Gastrocnemius medialis (tissue), 4 donors: ENCODE measurements around the gene MYCBP2.

Experiments
- CTCF ChIP-seq, 5 experiments: fragments of 450-650 bp in 3 of 5; fragments of 200-600 bp in 2 of 5; sonication (generic) in 2 of 5; IDR thresholded peaks in 4 of 5; conservative IDR thresholded peaks in 1 of 5; 1 replicate in 4 of 5; 2 replicates in 1 of 5; pipeline ENCODE4 v1.5.1; 2016 to 2019; ENCODE audit warnings: antibody characterized with exemption in 5 of 5, mild to moderate bottlenecking in 3 of 5, moderate library complexity in 3 of 5
- POLR2A ChIP-seq, 2 donors: fragments of 450-650 bp; IDR thresholded peaks; one replicate each; pipeline ENCODE4 v1.6.1; 2017; ENCODE audit warnings: antibody characterized with exemption in 2 of 2, mild to moderate bottlenecking in 2 of 2, moderate library complexity in 2 of 2

GRCh38 chr13:77094773-77095172 lies 232.1 kb downstream of the MYCBP2 start:
- no peak for TF ChIP-seq CTCF (IDR thresholded peaks at IDR 0.05 in 4 of 5, conservative IDR thresholded peaks at IDR 0.05 in 1 of 5)
- no peak for TF ChIP-seq POLR2A (IDR thresholded peaks at IDR 0.05)
